NCI-H226 (cell line): ENCODE results near the gene RGS3.
A peak's percentile ranks its signal among the peaks of the same experiment; 100 is the strongest.

ENCODE experiments used
- DNase-seq: peaks from one replicate; pipeline ENCODE4 v3.0.0-alpha.2; 2015

RGS3 gene

DNA sequence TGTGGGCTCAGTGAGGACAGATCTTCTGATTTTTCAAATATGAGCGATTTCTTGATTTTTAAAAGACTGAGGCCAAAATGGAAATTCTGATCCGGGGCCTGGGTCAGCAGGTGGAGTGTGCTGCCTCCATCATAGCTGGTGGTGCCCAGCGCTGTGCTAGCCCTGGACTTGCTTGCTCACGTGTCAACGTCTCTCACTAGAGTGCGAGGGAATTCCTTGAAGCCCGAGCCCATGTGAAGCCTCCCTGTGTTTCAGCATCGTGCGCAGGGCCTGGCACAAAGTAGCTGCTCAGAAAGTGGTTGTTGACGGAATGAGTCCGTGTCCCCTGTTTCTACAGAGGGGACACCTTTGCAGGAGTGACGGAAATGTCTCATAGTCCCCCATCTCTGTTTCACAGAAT lies 50.5 kb downstream of the RGS3 start:
- no peak for DNase-seq

DNA sequence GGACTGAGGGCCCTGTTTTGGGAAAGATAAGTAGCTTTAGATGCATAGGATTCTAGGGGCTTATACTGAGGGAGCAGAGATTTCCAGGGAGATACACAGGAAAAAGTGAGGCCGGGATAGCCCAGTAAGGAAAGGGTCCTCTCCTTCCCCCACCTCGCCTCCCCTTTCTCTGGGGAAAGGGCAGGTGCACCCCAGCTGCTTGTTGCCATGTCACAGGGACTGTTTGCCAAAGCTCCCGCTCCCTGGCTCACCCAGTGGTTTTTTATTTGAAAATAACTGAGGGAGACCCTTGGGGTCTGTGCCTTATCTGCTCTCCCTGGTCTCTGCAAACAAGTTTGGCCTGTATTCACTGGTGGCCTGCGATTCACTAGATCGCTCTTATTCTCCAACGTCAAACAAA lies 51.2 kb downstream of the RGS3 start:
- no peak for DNase-seq

DNA sequence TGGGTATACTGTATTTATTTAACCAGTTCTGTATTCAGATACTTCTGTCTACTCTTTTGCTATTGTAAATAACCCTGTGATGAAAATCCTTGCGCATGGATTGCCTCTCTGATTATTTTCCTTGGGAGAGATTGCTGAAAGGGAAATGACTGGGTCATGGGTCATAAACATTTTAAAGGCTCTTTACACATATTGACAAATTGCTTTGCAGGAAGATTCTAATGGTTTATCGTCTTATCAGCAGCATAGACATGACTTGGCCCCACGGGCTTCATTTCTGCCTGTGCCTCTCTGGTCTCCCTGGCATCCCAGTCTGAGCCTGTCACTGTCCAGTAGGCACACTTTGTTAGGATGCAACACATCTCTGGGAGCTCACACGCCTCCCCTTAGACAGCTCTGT lies 52.3 kb downstream of the RGS3 start:
- no peak for DNase-seq

DNA sequence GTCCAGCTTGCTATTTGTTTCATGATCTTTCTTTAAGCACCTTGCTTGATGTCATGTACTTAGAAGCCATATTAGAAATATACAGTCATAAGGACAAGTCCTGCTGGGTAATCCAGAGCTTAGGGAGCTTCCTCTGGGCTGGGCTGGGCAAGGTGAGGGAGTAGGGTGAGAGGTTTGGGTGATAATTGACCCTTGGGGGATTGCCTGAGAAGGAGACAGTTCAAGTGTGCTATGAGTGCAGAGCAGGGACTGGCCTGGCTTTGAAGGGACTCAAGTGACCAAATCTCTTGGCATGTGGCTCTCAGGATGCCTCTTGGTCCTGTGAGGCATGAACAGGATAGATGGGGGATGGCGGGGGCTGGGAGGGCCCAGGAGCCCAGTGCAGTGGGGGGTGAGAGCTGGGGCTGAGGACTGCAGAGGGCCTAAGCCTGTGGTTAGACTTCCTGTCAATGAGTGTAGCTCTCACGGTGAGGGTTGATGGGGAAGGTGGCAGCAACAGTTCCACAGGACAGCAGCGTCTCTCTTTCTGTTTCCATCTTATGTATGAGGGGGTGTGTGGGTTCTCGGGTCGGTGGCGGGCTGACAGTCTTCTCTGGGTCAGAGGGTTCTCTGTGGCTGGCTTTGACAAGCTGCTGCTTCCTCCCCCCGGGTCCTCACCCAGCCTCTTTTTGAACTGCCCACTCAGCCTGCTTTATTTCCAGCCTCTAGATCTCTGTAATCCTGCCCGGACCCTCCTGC lies 53.5 kb downstream of the RGS3 start:
- DNase-seq: no peak

DNA sequence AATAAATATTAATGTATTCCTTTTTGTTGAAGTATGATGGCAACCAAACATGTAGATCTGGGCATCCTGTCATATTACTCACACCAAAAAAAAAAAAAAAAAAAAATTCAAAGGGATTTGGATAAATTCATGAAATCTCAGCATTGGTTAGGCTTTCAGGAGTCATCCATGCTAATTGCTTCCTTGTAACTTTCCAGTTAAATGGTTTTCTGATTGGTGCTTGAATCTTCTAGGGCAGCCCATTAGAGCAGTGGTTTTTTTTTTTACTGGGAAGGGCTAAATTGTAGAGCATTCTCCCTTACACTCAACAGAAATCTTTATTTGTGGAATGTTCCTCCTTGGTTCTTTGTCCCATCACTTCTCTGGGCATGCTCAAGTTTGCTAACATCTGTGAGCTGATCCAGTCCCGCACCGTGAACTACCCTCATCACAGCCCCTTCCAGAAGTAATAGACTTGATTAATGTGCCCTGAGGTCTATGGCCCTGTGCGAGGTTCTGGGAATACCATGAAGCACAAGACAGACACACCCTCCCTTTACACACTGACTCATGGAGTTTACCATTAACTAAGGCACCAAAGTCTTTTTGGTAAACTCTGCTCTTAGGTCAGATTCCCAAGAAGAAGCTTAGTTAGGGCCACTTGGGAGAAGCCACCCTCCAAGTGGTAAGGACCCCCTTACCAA lies 56.0 kb downstream of the RGS3 start:
- DNase-seq: peak; percentile 29

DNA sequence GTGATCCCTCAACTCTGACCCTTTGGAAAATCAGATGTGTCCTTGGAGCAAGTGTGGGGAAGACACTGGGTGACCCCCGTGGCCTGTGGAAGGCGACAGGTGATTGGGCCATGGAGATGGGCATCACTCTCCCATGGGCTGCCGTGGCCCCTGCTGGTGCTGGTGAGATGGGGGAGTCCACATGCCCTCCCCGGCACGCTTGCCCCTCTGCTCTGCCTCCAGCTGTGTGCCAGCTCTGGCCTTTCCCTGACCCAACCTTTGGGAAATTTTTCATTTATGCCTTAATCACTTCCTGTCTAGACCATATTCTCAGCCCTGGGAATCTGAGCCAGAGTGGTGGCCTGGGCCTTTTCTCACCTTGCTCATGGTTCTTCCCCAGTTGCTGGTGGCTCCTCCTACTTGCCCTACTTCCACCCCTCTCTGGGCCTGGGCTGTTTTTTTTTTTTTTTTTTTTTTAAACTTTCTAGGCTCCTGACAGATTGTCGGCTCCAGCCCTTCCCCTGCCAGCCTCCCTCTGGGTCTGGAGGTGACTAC lies 56.6 kb downstream of the RGS3 start:
- peak; percentile 34 for DNase-seq

DNA sequence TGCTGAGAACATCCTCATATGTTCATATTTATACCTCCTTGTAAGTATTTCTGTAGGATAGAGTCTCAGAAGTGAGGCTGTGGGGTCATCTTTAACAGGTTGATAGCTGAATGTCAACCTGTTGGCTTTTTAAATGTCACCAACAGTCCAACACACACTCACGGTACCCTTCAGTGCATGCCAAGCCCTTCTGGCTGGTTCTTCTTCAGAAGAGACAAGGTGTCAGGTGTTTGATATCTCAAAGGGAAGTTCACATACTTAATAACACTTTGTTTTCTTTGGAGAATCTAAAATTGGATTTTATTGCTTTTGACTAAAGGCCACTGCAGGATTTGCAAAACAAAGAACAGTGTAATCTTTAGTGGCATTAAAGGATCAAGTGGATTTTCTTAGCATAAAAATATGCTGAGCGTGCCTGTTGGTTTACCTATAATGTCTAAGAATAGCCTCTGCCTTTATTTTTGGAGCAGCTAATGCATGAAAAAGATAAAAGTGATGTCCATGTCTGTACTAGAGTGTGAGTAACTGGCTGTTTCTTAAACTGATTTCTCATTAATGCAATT lies 58.2 kb downstream of the RGS3 start:
- no peak for DNase-seq

DNA sequence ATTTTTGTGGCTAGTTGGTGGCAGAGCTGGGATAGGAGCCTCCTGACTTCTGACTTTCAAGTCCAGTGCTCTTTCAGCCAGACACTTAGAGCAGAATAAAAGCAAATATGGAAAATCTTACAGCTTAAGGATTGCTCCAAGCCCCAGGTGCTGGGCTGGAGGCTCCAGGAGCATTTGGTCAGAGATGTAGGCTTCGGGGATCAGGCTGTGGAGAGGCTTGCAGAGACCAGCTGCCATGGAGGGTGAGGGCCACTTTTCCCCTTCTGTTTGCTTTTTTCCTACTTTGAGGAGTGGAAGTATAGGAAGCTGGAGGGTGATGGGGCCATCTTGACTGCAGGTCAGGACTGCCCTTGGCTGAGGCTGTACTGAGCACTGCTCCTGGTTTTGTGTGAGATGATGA lies 58.9 kb downstream of the RGS3 start:
- no peak for DNase-seq

DNA sequence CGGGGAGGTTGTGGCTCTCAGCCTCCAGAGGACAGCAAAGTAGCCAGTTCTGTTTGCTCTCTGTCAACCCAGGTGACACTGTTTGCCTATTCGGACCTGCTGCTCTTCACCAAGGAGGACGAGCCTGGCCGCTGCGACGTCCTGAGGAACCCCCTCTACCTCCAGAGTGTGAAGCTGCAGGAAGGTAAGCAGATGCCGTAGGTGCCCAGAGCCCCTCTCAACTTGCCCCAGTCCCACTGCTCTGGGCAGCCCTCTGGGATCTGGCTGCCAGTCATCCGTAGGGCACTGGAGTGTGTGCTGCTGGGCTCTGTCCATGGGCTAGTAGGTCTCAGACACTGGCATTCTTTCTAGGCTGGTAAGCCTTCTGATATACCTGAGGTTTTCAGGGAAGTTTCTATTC lies 59.3 kb downstream of the RGS3 start:
- no peak for DNase-seq

DNA sequence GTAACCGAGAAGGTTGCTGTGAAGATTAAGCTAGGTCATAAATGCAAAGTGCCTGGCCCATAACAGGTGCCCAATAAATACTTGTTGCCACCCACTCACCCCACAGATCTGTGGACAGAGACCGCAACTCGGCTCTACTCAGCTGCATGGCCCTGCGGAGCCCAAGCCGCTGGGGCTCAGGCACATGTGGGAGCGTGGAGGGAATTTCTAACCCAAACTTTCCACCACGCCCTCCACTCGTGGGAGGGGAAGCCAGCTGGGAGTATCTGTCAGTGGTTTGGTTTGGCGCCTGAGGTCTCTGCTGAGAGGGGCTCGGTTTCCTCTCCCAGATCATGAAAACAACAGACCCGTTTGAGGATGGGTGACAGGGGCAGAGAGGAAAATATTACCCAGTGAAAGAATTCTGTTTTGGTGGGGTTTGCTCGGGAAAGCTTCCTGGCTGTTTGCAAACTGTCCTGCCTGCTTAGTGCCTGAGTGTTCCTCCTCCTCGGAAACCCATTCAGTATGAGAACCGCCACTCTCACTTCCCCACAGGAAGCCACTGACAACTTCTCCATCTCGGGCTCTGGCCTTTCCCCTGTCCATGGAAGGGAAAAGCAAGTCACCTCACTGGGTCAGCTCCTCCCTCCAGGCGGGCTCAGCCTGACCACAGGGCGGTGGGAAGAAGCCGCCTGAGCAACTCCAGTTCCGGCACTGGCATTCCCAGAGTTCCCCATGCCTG lies 60.1 kb downstream of the RGS3 start:
- no peak for DNase-seq

DNA sequence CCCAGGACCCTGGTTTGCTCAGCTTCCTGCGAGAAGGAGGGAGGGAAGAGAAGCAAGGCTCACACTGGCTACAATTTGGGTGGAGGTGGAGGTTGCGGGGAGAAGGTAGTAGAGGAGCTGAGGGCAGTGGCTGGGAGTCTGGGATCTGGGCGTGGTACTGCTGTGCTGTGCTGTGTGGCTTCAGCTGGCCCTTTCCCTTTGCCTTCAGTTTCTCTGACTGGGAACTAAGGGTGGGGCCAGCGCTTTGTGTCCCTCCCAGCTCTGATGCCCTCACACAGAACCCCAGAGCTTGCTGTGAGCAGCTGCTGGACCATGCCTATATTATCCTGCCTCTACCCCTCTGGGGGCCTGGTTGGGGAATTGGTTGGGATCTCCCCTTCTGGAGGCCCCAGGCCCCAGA lies 60.9 kb downstream of the RGS3 start:
- no peak for DNase-seq

DNA sequence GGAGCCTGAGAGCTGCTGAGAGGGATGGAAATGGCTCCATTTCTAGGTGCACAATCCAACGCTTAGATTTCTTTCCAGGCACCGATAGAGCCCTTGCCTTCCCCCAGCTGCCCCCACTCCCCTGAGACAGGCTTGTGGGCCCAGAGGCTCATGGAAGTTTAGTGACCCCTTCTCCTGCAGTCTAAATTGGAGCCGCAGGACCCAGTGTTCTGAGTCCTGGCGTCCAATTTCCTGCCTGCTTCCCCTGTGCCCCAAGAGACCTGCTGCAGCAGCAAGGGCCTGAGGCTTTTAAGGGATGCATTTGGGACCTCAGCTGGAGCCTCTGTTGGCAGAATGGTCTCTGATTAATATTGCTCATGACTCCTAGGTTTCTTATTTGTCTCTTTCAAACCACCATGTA lies 61.7 kb downstream of the RGS3 start:
- DNase-seq: no peak

DNA sequence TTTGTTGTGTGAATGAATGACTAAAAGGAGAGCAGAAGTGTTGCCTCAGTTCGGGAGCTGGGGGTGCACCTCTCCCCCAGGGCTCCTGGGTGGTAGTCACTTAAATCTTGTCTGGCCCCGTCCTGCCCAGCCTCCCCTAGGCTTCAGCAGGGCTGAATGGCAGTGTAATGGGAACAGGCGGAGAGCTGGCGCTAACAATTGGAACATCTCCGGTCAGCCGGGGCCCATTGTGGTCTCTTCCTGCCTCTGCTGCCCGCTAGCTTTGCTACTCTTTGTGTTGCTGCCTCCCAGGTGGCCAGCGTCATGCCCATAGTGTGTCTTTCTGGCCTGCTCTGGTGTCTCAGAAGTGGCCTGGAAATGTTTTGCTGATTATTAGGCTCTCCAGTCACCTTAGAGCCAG lies 62.3 kb downstream of the RGS3 start:
- no peak for DNase-seq

DNA sequence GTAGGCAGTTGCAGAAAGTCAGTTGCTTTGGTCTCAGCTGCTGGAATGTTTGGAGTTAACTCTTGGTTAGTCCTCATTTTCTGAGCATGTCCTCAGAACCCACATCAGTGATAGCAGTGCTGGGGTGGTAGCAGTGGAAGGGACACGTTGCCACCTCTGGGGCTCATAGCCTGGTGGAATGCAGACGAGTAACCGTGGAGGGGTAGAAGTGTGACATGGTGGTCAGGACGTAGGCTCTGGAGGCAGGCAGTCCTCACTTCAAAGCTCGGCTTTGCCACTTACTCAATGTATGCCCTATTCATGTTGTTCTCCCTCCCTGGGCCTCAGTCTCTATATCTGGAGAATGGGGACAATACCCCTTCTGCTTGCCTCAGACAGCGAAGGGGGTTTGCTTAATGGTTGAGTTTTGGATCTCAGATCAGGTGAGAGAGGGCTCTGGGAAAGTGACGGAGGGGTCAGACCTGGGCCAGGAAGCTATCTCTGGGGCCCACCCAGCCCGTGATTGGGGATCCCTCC lies 62.8 kb downstream of the RGS3 start:
- DNase-seq: no peak

DNA sequence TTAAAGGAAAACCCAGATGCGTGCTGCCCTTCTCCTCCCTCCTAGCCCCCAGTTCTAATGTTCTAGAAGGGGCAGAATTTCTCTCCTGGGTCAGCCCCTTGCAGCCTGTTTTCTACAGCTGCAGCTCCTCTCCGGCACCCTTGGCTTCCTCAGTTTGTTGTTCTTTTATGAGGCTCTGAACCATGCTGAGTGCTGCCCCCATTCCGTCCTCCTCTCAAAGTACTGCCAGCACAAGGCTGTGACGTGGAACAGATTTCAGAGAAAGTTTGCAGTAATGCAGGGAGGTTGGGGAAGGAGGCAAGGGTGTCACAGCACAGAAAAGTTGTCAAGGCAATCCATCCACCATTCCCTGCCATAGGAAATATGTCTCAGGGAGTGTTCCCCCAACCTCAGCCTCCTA lies 63.3 kb downstream of the RGS3 start:
- DNase-seq: no peak

DNA sequence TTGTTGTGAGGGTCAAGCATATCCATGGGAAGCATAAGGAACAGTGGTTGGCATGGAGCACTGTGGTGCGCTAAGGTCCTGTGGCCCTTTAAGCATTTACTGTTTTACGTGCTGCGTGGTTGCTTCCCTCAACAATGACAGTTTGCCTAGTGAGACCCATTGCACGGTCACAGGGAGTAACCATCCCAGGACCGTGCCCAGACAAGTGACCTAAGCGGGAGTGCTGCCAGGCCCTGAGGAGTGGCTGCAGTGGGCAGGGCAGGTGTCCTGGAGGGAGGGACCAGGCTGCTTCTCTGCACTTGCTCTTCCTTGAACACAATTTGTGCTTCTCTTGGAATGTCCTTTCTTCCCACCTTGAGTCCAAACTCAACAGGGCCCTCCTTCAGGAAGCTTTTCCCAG lies 64.6 kb downstream of the RGS3 start:
- DNase-seq: no peak

DNA sequence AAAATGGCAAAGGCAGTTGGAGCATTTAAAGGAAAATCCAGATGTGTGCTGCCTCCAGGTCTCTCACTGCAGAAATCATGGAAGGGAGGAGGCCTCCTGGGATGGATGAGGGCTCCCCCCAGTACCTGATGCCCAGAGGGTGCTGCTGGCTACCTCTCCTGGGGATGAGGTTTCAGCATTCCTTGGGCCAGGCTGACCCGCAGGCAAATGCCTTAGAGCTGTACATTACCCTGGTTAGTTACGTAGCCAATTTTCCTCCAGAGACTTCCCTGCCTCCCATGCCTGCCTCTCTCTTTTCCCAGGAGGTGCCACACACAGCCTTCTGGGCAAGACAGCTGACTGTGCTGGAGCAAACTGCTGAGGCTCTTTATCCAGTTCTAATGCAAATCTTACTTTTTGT lies 65.3 kb downstream of the RGS3 start:
- DNase-seq: no peak

DNA sequence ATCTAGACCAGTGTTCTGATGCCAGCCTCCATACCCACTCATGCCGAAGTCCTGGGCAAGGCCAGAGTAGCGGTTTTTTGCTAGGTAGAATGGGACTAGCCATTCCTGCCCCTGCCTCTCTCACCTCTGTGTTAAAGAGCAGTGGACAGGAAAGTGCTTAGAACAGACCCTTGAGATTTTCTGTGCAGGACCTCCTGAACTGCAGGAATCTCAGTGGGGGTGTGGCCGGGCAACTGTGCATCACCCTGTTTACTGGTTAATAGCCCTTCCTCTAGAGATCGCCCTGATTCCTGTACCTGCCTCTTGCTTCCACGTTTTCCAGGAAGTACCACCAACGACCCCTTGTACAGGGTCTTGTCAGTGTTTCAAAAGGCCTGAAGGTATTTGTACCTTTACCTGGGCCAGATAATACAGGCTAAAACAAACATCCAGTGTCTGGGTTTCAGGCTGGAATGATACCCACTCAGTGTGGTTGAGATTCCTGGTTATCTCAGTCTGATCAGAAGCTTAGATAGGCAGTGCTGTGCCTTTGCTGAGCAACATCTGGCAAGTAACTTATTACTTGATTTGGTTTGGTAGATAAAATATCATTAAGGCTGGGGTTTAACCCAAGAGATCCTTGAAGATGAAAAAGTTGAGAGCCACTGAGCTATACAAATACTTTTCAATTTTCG lies 65.9 kb downstream of the RGS3 start:
- no peak for DNase-seq

DNA sequence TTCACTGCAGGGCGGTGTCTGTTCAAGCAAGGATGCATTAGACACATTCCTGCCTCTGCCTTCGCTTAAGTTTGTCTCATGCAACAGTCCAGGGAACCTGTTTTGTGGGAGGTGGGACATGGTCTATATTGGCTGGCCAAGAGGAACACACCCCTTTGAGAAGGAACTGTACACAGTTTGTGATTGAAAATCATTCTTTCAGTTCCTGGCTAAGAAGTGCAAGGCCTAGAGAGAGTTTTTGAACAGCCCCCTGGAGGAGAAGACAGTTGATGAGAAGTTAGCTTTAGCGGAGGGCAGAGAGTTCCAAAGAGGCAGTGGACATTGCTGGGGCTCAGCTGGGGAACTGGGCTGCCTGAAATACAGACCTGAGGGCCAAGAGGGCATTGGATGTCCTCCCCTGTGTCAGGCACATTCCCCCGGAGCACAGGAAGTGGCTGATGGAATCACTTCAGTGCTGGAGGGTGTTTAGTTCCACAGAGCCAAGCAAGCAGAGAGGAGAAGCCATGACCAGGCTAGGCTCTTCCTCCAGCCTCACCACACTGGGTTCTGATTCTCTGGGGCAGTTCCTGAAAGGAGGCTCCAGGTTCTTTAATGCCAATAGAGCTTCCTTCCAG lies 66.6 kb downstream of the RGS3 start:
- DNase-seq: no peak

DNA sequence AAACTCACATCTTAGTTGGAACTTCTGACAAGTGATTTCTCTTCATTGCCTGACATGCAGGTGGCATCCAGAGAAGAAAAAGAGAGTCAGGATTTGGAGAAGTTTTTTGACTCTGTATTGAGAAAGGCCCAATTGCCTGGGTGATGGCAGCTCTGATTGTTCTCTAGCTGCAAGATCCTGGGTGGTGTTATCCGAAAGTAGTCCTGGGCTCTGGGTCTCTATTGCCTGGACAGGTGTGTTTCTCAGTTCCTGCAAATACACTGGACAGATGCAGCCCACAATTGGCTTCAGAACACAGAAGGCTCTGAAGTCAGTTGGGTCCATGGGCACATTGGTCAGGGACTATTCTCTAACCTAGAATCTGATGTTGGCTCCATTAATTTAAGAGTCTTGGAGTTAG lies 67.4 kb downstream of the RGS3 start:
- no peak for DNase-seq

DNA sequence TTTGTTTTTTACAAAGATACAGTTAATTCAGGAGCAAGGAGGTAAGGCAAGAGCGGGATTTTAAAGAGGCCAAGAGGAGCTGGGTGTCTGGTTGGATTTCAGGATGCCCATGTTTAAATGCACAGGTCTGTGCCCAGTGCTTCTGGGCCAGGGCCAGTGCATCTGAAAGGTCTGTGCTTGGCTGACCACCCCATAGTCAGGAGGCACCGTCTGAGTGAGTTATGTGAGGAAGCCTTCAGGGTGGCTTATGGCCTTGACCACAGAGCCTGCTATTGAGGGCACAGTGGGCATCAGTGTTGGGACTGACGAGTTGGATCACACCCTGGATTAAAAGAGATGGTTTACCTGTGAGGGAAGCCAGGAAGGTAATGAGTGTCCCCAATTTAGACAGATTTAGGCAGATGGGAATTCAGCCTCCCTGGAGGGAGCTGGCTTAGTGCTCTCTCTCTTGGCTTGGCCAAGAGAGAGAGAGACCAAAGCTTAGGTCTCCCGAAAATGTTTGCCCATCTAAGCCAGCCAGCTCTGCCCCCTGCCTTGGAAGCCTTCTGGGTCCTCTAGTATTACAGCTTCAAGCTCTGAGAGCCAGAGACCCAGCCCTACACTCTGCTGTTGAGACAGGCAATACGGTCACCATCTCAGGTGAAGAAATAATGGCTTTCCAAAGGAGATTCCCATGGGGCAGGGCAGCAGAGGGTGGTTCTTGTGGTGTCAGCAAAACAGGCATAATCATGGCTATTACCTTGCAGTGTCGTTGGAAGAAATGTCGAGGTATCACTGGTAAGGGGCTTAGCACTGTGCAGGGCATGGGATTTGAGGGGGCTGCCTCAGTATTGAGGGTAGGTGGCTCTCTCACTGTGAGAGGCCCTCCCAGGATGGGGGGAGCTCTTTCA lies 68.6 kb downstream of the RGS3 start:
- no peak for DNase-seq
